HG02588 (cell line): Measurements from ENCODE around the gene GAS7.
A peak's percentile ranks its signal among the peaks of the same experiment; 100 is the strongest.

ENCODE experiments used
- ATAC-seq: cut with Tn5 transposase; IDR thresholded peaks from one replicate; pipeline ENCODE4 v1.9.1; 2021; ENCODE audit warnings: mild to moderate bottlenecking, moderate library complexity; ENCODE audit not compliant: unreplicated experiment

Gene GAS7

DNA sequence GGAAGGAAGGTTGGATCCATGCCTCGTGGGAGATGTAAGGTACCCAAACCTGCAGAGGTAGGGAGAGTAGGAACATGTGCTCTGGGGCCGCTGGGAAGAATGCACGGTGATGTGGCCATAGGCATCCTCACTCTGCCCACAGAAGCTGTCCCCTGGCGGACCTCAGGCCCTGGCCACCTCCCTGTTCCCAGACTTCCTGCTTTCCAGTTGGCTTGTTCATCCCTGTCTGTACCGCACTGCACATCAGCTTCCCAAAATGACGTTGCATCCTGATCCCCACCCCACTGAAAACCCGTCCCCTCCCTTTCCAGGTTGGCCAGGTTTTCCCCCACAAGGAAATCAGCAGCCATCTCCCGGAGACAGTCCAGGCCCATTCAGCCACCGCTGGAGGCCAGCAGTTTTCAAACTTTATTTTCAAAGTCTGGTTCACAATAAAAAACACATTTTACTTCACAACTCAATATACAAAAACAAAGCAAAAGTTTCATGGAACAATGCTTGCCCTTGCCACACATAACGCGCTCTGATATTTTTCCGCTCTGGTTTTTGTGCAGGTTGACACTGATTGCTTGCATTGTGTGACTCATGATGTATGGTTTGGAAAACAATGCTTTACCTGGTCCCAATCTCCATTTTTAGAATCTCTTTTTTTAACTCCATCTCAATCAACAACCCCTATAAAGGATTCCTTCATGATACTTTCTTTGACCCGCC, 143.0 kb downstream of the GAS7 start:
- ATAC-seq: no peak

DNA sequence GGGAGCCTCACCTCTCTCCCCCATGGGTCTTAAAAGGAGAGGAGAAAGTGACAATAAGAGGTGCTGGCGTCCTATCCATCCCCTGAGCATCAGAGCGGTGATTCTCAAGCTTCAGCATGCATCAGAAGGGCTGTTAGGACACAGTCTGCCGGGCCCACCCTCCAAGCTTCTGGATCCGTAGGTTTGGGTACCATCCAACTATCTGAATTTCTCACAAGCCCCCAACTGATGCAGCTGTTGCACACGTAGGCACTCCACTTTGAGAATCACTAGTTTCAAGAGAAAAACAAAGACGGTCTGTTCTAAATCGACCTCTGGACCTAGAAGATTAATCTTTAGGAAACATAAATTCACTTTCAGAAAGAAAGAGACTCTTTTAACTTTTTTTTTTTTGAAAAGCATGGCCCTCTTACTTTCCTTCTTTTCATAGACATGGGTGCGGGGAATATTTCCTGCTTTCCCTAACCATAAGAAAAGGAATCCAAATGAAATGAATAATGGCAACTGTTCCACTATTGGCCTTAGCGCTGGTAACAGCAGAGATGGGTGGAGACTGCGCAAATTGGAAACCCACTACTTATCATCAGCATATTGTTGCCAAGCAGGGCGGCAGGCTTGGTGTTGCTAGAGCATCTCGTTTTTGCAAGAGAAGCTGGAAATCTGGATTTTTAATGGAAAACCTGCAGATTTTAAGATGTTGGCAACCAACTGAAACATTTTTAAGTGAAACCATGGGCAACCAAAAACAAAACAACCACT, 144.4 kb downstream of the GAS7 start:
- no peak for ATAC-seq

DNA sequence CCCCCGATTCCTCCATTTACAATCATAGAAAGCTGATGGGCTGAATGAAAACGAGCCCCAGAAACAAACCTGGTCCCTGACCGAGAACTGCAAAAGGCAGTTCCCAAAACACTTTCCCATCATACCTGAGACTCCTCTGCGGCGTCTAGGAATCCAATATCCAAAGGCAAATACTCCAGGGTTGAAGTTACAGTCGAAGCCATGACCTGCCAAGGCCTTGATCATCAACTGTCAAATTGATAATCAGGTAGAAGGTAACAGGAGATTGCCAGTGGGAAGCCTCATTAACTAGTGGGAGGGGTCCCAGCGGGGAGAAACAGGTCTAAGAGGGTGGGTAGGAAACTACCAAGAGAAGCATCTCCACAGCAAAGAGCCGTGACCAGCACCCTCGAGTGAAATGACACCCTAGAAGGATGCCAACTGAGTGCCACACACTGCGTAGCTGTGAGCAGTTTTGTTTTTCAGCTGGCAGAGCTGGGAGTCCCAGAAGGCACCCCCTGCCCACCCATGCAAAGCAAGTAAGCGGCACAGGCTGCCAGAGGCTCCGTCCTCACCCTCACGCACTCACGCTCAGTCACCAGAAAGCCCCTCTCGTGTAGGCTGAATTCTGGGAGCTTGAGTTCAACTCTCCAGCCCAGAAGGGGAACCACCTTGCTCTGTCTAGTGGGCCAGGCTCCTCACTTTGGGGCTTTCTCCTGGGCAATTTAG, 146.1 kb downstream of the GAS7 start:
- peak; percentile 35 for ATAC-seq

DNA sequence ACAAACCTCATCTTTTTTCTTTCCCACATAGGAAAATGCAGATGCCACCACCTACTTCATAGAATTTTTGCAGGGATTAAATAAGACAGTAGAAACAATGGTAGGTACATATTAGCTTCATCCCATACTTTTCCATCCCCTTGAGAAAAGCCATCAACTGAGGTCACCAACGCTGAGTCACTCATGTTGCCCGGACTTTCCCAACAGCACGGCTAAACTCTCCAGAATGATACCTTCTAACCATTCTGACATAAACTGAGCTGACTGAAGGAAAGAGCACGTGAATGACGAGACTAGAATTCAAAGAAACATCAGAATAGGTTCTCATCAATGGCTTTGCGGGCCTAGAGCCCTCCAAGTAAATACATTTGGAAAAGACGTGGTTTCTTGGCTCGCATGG, 147.3 kb downstream of the GAS7 start:
- no peak for ATAC-seq

DNA sequence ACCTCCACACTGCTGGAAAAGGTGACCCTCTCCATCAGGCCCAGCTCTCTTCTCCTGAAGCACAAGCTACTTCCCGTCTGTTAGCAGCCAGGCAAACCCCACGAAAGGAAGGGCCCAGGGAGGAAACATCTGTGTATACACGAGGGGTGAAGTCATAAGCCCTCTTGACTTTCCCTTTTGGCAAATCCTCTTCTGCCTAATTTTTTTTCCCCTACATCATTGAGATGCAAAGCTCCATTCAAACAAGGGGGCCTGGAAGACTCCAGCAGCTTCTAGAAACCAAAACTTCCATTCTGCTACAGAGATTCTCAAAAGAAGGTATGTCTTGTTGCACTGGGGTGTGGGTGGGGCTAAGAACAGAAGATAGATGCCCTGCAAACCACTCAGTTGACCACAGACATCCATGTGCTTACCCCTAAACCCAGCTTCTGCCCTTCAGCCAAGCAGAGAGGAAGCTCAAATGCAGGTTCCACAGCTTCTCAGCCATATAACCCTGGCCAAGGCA, 147.8 kb downstream of the GAS7 start:
- peak; percentile 44 for ATAC-seq

DNA sequence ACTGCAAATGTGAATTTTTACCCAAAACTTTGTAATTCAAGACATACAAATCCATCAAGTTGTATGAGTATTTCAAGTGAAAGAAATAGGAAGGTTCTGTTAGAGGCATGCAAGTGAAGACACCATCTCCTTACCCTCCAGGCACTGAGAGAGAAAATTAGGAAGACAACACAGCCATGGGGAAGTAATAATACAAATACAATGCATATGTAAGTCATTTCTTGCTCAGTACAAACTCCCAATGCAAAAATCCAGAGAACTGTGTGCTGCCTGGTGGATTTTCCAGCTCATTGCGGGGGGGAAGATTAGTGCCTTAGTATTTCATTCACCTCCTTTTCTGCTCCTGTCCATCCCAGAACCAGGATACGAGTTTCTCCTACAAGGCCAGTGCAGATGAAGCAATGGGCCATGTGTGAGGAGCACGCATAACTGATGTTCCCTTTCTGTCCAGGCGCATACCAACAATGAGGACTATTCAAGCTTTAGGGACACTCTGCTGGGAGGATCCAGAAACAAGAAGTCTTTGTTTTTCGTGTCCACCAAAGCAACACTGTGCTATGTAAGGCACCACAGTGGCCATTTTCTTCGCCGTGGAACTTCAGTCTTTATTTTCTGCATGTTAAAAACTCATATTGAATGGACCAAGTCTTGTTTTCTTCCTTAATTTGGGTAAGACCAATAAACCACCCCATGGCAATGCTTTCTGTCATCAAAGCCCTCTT, 149.6 kb downstream of the GAS7 start:
- ATAC-seq: no peak

DNA sequence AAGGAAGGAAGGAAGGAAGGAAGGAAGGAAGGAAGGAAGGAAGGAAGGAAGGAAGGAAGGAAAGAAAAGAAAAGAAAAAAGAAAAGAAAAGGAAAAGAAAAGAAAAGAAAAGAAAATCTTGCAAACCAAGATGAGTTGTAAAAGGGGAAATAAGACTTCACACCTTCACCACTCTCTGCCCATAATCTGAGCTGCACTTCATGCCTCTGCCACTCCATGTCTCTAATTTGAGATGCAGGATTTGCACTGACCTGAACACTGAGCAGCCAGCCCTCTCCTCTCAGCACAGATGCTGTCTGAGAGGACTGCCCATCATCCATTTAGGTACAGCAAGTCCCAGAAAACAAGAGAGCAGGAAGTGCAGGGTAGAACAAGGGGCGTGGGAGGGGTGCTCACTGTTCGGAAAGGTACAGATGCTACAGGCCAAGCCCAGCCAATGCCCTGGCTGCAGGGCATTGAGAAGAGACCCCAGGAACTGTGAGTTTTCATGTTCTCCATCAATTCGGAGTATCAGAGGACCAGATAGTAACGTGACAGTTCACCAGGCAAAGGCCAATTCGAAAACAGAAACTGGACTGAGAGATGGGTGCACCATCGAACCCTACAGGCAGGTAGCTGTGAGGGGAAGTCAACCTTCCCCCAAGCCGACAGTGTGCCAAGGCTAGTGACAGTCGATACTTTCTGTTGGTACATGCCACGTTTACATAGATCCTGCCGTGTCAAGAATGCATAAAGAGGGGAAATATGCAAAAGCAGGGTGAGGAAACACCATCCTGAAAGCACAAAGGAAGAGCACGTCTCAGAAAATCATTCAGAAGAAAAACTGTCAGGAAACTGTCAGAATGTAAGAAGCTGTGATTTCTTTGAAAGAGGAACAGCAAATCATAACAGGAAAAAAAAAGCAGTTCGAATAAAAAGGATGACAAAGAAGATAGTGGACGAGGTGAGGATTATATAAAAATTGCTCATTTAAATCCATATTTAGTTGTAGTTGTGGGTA, 151.3 kb downstream of the GAS7 start:
- peak; percentile 47 for ATAC-seq

DNA sequence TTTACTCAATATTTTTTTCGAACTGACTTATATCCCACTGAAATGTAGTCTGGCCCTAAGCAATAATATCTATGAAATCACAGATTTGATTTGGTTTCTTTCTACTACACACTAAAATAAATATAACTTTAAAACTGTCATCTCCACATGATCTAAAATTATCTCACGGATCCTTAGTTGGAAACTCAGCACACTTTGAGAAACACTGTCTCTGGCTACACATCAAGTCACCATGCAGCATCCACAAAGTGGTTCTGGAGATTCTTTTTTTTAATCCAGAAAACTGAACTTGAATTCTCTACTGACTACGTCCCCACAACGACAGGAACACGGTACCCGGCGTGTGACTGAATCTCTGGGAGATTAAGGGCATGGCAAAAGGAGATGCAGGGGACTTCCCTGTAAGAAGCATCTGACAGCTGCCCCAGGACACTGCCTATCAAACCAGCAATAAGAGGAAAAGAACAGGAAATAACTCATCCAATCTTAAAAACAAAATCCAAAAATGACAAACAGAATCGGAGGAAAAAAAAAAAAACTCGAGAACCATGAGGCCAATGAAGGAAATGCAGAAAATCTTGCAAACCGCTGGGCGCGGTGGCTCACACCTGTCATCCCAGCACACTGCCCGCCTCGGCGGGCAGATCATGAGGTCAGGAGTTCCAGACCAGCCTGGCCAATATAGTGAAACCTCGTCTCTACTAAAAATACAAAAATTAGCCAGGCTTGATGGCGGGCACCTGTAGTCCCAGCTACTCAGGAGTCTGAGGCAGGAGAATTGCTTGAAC, 152.3 kb downstream of the GAS7 start:
- ATAC-seq: no peak

DNA sequence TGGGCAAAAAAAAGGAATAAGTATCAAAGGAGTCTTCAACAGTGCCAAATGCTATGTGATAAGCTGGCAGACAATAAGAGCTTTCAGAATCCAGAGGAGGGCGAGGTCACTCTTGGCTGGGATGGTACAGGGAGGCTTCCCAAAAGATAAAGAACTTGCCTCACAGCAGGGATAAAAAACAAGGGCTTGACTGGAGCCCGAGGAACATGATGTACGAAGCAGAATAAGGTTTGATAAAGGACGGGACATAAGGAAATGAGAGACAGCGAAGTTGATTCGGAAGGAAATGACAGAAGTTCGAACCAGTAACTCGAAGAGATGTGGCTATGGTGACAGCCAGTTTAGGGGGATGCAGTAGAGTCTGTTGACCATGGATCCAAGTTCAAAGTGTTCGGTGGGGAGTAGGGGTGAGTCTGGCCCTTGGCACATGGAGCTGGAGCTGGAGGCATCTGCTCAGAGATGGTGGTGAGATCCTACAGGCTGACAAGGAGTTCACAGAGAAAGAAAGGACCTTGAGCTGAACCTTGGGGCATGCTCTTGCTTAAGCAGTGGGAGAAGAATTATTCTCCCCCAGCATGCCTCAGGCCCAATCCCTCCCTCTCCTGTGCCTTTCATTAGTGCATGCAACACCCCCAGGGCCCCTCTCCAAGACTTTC, 155.7 kb downstream of the GAS7 start:
- ATAC-seq: no peak

DNA sequence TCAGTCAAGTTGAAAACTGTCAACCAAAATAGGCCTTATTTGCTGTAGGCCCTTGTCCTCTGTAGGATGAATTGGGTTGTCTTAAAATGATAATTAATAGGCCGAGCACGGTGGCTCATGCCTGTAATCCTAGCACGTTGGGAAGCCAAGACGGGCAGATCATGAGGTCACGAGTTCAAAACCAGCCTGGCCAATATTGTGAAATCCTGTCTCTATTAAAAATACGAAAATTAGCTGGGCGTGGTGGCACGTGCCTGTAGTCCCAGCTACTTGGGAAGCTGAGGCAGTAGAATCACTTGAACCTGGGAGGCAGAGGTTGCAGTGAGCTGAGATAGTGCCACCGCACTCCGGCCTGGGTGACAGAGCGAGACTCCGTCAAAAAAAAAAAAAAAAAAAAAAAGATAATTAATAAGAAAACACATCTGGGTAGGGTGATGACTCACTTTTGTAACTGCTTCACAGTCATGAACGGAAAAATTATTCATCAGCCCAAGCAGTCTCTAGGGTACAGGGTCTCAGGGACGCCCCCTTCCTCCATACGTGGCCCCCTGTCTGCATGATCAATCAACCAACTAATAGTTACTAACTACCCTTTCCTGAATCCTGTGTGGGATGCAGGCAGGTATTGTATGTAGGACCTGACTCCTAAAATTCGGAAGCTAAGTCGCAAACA, 156.4 kb downstream of the GAS7 start:
- ATAC-seq: no peak

DNA sequence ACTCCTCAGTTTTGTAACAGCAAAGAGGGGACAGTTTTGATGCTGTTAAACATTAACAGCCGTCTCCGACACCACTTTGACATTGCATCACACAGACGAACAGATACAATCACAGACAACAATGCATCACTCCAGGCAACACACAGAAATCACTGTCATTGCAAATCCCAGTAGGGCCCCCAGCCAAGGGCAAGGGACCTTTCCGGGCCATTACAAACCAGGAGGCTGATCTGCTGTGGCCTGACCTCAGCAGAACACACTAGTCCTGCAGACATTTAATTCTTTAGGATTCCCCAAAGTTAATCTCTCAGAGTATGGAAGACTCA, 157.2 kb downstream of the GAS7 start:
- no peak for ATAC-seq

DNA sequence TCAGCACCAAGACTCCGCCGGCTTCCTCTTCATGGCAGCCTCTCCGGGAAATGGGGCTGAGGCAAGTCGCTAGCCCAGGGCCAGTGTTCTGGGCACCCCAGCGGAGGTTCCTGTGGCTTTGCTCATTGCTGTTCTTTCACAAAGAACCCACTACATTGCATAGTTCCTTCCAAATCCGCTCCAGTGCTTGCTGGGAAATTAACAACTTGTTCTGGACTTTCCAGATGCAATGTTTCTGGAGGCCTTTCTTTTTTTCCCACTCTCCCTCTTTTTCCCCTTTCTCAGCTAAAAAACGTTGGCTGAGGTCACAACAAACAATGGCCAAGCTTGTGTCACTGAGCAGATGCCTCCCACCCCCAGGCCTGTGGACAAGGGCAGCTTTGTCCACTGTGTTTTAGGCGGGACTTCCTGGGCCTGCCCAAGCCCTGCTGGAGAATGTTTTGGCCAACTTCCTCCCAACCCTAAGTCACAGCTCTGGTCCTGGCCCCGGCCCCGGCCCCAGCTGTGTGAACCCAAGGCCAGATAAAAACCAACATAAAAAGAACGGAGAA, 161.8 kb downstream of the GAS7 start:
- ATAC-seq: no peak

DNA sequence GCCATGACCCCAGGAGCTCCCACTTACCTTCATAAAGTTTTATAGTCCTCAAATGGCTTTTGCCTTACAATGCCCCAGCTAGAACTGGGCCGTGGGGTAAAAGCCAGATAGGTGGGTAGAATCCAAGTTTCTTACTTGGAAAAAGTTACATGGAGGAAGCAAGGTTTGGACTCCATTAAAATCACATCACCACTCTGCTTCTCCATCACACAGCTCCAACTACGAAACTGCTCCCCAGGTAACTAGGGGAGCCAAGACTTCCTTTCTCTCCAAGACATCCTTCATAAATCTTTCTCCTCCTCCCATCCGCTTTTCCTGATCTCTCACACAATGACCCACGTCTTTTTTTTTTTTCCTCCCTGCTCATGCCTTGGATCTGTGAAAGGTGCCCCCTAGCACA, 162.5 kb downstream of the GAS7 start:
- no peak for ATAC-seq

DNA sequence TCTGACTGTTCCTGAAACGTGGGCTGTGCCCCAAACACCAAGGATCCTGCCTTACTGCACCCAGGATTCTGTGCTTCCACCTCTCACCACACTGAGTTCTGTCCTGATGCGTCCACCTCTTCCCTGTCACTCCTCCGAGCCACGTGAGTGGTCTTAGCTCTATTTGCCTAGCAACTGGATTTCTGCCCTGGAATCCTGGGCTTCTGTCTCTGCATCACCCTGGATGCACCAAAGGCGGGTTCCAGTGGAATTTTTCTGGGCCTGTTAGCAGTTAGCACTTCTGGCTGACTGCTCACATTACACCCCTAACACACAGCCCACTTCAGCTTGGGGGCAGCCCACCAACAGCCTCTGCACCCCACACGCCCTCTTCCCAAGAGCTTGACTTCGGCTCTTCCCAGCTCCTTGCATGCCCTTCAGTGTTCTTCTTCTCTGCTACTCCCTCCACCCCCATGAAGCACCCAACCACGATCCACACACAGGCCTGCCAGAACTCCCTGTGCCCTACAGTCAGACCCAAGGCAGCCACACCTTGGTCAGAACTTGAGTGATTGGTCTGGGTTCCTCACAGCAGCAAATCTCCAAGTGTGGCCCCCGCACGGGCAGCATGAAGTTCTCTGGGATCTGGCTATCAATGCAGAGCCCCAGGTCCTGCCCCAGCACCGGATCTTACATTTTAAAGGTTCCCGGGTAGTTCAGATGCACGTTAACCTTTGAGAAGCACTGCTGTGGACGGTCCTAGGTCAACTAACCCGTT, 163.5 kb downstream of the GAS7 start:
- no peak for ATAC-seq

DNA sequence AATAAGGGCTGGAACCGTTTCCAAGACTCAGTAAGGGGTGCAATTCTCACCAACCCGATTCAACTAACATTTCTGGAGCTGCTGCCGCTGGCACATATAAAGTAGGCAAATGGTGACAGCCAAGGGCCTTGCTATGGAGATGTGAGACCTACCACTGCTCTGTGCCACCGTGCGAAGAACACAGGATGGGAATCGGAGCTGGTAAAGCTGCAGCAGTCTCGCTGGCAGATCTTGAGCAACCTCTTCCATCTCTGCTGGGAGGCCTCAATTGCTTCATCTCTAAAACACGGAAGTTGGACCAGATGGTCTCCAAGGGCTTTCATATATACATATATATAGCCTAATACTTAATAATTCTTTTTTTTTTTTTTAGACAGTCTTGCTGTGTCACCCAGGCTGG, 164.4 kb downstream of the GAS7 start:
- ATAC-seq: no peak

DNA sequence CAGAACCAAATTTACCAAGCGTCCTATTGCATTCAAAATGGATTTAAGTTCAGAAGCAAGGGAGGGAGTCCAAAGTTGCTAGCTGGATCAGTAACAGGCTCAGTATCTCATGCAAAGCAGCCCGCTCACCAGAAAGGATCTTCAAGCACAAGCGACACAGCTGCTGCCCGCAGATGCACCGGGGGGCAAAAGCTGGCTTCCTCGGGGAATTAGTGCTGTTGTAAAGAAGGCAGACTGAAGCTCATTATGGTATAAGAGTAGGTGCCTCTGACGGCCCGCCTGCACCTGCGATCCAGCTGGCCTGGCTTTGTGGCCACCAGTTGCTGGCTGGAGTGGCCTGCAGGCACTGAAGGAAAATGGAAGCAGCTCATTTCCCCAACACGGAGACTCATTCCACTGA, 165.0 kb downstream of the GAS7 start:
- no peak for ATAC-seq
